ENCODE data around the gene CADPS2. TPM values are rescaled to one million over a fixed set of nuclear protein-coding genes. Genes with fewer than 3 reads are reported as not detected.

The CADPS2 gene
- total RNA-seq, 2 experiments from 2014 or later = not detected

DNA sequence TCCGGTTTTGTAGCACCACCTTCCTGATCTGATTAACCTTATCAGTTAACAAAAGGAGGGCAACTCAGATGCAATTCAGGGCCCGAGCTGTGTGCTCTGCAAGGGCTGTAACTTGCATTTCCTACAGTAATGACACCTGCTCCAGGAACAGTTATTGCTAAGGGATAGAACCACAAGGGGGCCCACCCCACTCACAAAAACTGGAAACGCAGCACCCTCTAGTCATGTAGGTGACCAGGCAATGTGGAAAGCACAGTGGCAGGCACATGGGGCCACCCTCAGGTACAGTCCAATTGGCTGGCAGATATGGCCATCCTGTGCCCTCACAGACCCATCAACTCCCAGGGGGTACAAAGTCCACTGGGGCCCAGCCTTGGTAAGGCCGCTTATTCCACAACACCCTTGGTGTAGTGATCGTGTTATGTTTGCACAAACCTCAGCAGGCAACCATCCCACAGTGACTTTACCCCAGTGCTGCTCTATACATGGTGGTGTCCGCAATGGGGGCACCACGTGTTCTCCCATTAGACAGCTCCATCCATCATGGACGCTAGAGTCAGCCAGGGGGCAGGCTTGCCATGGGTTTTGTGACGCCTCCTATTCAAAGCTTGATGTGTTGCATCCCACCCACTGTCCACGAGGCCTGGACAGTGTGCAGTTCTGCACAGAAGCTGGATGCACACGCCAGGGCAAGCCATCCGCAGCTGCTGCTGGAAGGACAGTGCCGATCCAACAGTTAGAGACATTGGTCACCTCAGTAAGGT lies 196.7 kb downstream of the CADPS2 start:
- Mint-ChIP-seq H3K36me3 (ENCODE audit: low read depth) (no peaks in the 10 kb centered on the region), H3K27ac (no peak overlapping the region), H3K4me3 (no peak overlapping the region), H3K9me3 (peaks cover 5% of the 10 kb centered on the region), H3K27me3 (no peaks in the 10 kb centered on the region), H3K4me1 (ENCODE audit: low read depth) (no peaks in the 10 kb centered on the region)
- intact Hi-C loops (cut with DNase I, micrococcal nuclease) = no loop called here
- Histone ChIP-seq H3K4me3 (ENCODE audit: low read length) (no peak overlapping the region), H3K9me3 (ENCODE audit: control insufficient read depth in 1 of 2, insufficient read depth in 1 of 2, low read length in 2 of 2) (peaks cover 0 to 25% of the 10 kb centered on the region in 2 experiments), H3K27ac (ENCODE audit: low read depth in 1 of 2, low read length in 2 of 2) (no peak overlapping the region), H3K27me3 (ENCODE audit: control insufficient read depth in 1 of 2, insufficient read depth in 2 of 2, low read length in 2 of 2) (no peaks in the 10 kb centered on the region), H3K4me1 (ENCODE audit: insufficient read depth, low read length) (no peaks in the 10 kb centered on the region), H3K36me3 (ENCODE audit: insufficient read depth, low read length) (no peaks in the 10 kb centered on the region)
- ATAC-seq (ENCODE audit: poor library complexity) = no peak
- ChIA-PET CTCF (no interaction called here), POLR2A (no interaction called here)
- TF ChIP-seq, protein P1, sequence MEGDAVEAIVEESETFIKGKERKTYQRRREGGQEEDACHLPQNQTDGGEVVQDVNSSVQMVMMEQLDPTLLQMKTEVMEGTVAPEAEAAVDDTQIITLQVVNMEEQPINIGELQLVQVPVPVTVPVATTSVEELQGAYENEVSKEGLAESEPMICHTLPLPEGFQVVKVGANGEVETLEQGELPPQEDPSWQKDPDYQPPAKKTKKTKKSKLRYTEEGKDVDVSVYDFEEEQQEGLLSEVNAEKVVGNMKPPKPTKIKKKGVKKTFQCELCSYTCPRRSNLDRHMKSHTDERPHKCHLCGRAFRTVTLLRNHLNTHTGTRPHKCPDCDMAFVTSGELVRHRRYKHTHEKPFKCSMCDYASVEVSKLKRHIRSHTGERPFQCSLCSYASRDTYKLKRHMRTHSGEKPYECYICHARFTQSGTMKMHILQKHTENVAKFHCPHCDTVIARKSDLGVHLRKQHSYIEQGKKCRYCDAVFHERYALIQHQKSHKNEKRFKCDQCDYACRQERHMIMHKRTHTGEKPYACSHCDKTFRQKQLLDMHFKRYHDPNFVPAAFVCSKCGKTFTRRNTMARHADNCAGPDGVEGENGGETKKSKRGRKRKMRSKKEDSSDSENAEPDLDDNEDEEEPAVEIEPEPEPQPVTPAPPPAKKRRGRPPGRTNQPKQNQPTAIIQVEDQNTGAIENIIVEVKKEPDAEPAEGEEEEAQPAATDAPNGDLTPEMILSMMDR (IDR thresholded peaks at IDR 0.05) = no peak
- no peak for DNase-seq

DNA sequence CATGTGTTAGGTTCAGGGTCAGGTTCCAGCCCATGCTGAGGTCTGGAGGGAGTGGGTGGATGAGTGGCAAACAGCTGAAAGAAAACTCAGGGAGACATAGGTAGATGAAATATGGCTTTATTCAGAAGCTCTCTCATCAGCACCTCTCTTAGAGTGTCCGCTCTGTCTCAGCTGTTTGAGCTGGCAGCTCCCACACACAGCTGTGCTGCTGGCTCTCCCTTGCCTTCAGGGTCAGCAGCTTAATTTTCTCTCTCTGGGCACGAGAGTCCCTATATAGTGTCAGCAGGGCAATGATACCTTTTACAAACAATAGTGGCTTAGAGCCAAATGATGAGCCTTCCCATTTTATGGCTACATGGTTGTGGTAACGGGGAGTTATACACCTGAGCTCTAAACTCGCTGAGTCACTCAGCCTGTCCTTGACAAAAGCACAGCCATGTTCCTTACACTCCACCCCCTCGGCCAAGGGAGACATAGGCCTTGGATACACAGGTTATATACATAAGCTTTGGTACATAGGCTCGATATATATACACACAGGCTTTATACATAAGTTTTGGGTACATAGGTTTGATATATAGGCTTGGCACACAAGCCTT lies 197.8 kb downstream of the CADPS2 start:
- Histone ChIP-seq H3K4me3 (ENCODE audit: low read length) (no peak overlapping the region), H3K27ac (ENCODE audit: low read depth in 1 of 2, low read length in 2 of 2) (no peak overlapping the region), H3K36me3 (ENCODE audit: insufficient read depth, low read length) (no peaks in the 10 kb centered on the region), H3K27me3 (ENCODE audit: control insufficient read depth in 1 of 2, insufficient read depth in 2 of 2, low read length in 2 of 2) (no peaks in the 10 kb centered on the region), H3K4me1 (ENCODE audit: insufficient read depth, low read length) (no peaks in the 10 kb centered on the region), H3K9me3 (ENCODE audit: control insufficient read depth in 1 of 2, insufficient read depth in 1 of 2, low read length in 2 of 2) (peaks cover 0 to 25% of the 10 kb centered on the region in 2 experiments)
- no peak overlapping the region for H3K4me3 Mint-ChIP-seq
- no peaks in the 10 kb centered on the region for H3K27me3 Mint-ChIP-seq
- no peak overlapping the region for H3K27ac Mint-ChIP-seq
- no peaks in the 10 kb centered on the region for H3K36me3 Mint-ChIP-seq (ENCODE audit: low read depth)
- ChIA-PET POLR2A (no interaction called here), CTCF (no interaction called here)
- peaks cover 3% of the 10 kb centered on the region for H3K9me3 Mint-ChIP-seq
- TF ChIP-seq, protein P1 (IDR thresholded peaks at IDR 0.05) = no peak
- ATAC-seq (ENCODE audit: poor library complexity) (no peak), DNase-seq (no peak)
- intact Hi-C loops (cut with DNase I, micrococcal nuclease) = no loop called here
- no peaks in the 10 kb centered on the region for H3K4me1 Mint-ChIP-seq (ENCODE audit: low read depth)

DNA sequence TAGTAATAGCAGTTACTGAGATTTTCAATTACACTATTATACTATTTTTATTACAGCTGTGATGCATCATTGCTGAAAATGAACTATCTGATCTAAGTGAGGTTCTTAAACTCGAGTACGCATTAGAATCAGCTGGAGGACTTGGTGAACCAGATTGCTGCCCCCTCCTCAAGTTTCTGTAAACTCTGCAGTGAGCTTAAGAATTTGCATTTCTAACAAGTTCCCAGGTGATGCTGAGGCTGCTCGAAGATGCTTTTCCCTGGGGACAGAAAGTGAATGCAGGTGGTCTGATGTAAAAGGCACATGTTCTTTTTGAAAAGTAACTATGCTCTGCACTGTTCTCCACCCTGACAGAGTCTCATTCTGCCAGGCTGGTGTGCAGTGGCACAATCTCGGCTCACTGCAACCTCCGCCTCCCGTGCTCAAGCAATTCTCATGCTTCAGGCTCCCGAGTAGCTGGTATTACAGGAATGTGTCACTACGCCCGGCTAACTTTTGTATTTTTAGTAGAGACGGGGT lies 199.8 kb downstream of the CADPS2 start:
- ATAC-seq (ENCODE audit: poor library complexity) (no peak), DNase-seq (no peak)
- CTCF ChIA-PET = no interaction called here
- POLR2A ChIA-PET = no interaction called here
- peaks cover 8% of the 10 kb centered on the region for H3K9me3 Mint-ChIP-seq
- H3K36me3 ChIP-seq (ENCODE audit: insufficient read depth, low read length) = no peaks in the 10 kb centered on the region
- intact Hi-C loops (cut with DNase I, micrococcal nuclease) = no loop called here
- H3K4me1 Mint-ChIP-seq (ENCODE audit: low read depth) = no peaks in the 10 kb centered on the region
- H3K27me3 ChIP-seq (ENCODE audit: control insufficient read depth in 1 of 2, insufficient read depth in 2 of 2, low read length in 2 of 2) = no peaks in the 10 kb centered on the region
- no peaks in the 10 kb centered on the region for H3K36me3 Mint-ChIP-seq (ENCODE audit: low read depth)
- no peaks in the 10 kb centered on the region for H3K4me1 ChIP-seq (ENCODE audit: insufficient read depth, low read length)
- TF ChIP-seq, protein P1 (IDR thresholded peaks at IDR 0.05) = no peak
- no peaks in the 10 kb centered on the region for H3K27me3 Mint-ChIP-seq
- H3K4me3 Mint-ChIP-seq = no peak overlapping the region
- H3K9me3 ChIP-seq (ENCODE audit: control insufficient read depth in 1 of 2, insufficient read depth in 1 of 2, low read length in 2 of 2) = peaks cover 0 to 17% of the 10 kb centered on the region in 2 experiments
- H3K27ac Mint-ChIP-seq = no peak overlapping the region
- no peak overlapping the region for H3K27ac ChIP-seq (ENCODE audit: low read depth in 1 of 2, low read length in 2 of 2)
- no peak overlapping the region for H3K4me3 ChIP-seq (ENCODE audit: low read length)

Measured in CD4-positive, alpha-beta T cell (primary cell).